H1 (cell line): ENCODE results near the gene FADS6.

ENCODE experiments used
- CHD1 ChIP-seq: IDR thresholded peaks from 2 replicates; pipeline ENCODE4 v1.6.1; 2012; ENCODE audit warnings: low read depth, low read length, improper control_type of control experiment
- CTCF ChIP-seq, 3 experiments: IDR thresholded peaks; 1 replicate in 2 of 3; 2 replicates in 1 of 3; pipeline versions ENCODE4 v1.5.1 to v1.6.1; 2011; ENCODE audit warnings: low read length in 3 of 3, mild to moderate bottlenecking in 3 of 3, inconsistent platforms in 2 of 3, low read depth in 1 of 3, moderate library complexity in 1 of 3; ENCODE audit not compliant: insufficient read depth in 1 of 3; ENCODE audit errors: control extremely low read depth in 1 of 3
- GTF2F1 ChIP-seq: IDR thresholded peaks from 2 replicates; pipeline ENCODE4 v1.6.1; 2012; ENCODE audit warnings: low read depth, low read length, improper control_type of control experiment, borderline replicate concordance
- KDM1A ChIP-seq: fragments of 200-600, 300-600 bp; sonication (generic); IDR thresholded peaks from 2 replicates; pipeline ENCODE4 v1.7.1; 2016; ENCODE audit warnings: mild to moderate bottlenecking, low read length, borderline replicate concordance
- NANOG ChIP-seq: IDR thresholded peaks from 2 replicates; pipeline ENCODE4 v1.6.1; 2011; ENCODE audit warnings: low read length, low read depth, mild to moderate bottlenecking, inconsistent platforms; ENCODE audit not compliant: insufficient read depth, poor library complexity, severe bottlenecking
- NRF1 ChIP-seq: IDR thresholded peaks from 2 replicates; pipeline ENCODE4 v1.6.1; 2011; ENCODE audit warnings: mild to moderate bottlenecking, low read depth, low read length, improper control_type of control experiment
- POLR2A ChIP-seq, 2 experiments: IDR thresholded peaks; 1 replicate in 1 of 2; 2 replicates in 1 of 2; pipeline ENCODE4 v1.6.1; 2011; ENCODE audit warnings: low read depth in 2 of 2, low read length in 2 of 2, mild to moderate bottlenecking in 2 of 2; ENCODE audit errors: control extremely low read depth in 1 of 2
- POLR2AphosphoS5 ChIP-seq: IDR thresholded peaks from 2 replicates; pipeline ENCODE4 v1.6.1; 2011; ENCODE audit warnings: low read depth, low read length
- RAD21 ChIP-seq, 2 experiments: IDR thresholded peaks in 1 of 2; conservative IDR thresholded peaks in 1 of 2; 2 replicates each; pipeline ENCODE4 v1.6.1; 2011; ENCODE audit warnings: low read depth in 2 of 2, low read length in 2 of 2, improper control_type of control experiment in 1 of 2, inconsistent platforms in 1 of 2, mild to moderate bottlenecking in 1 of 2, moderate library complexity in 1 of 2
- SIN3A ChIP-seq, 2 experiments: IDR thresholded peaks in 1 of 2; conservative IDR thresholded peaks in 1 of 2; 2 replicates each; pipeline ENCODE4 v1.6.1; 2011 to 2012; ENCODE audit warnings: low read length in 2 of 2, improper control_type of control experiment in 1 of 2, low read depth in 1 of 2, mild to moderate bottlenecking in 1 of 2
- TAF1 ChIP-seq: IDR thresholded peaks from 2 replicates; pipeline ENCODE4 v1.6.1; 2011; ENCODE audit warnings: mild to moderate bottlenecking, low read depth, low read length
- USF2 ChIP-seq: IDR thresholded peaks from 2 replicates; pipeline ENCODE4 v1.6.1; 2011; ENCODE audit warnings: low read length, improper control_type of control experiment

GRCh38 chr17:74862108-74862901, 31.1 kb downstream of the FADS6 start:
- TF ChIP-seq POLR2AphosphoS5 (no peak), USF2 (no peak), CTCF (IDR thresholded peaks at IDR 0.05; ENCODE audit: control extremely low read depth in 1 of 3, insufficient read depth in 1 of 3, low read depth in 1 of 3, low read length in 3 of 3) (peak; percentile 83 to 87 (median 87)), CHD1 (no peak), NANOG (no peak), RAD21 (IDR thresholded peaks at IDR 0.05 in 1 of 2, conservative IDR thresholded peaks at IDR 0.05 in 1 of 2; ENCODE audit: low read depth in 2 of 2, low read length in 2 of 2) (peak; percentile 61 to 68), POLR2A (IDR thresholded peaks at IDR 0.05; ENCODE audit: control extremely low read depth in 1 of 2, low read depth in 2 of 2, low read length in 2 of 2) (no peak), SIN3A (conservative IDR thresholded peaks at IDR 0.05 in 1 of 2, IDR thresholded peaks at IDR 0.05 in 1 of 2; ENCODE audit: low read depth in 1 of 2, low read length in 2 of 2) (no peak), KDM1A (no peak), GTF2F1 (no peak), NRF1 (no peak), TAF1 (no peak)
